PC-9 (cell line): Measurements from ENCODE around the gene KLC4. TPM values are rescaled to one million over a fixed set of nuclear protein-coding genes. Genes with fewer than 3 reads are reported as not detected.

Experiments used
- BruUV-seq: library from RNA; stranded (reverse); fragments of 400-500 nt; replicated peaks from 2 replicates; lab custom pipeline; 2021; lab: Mats Ljungman, UMichigan
- CTCF ChIA-PET: fragments of 300-600 bp; sonication (Branson Sonifier 250); formaldehyde crosslinking; loops from one replicate; lab custom pipeline; 2022; ENCODE audit warnings: antibody characterized with exemption; lab: Charles Lee
- POLR2A ChIA-PET: fragments of 300-600 bp; sonication (Branson Sonifier 250); formaldehyde crosslinking; loops from one replicate; lab custom pipeline; 2022; ENCODE audit warnings: antibody characterized with exemption; ENCODE audit not compliant: unreplicated experiment; lab: Charles Lee
- DNase-seq, 2 experiments: peaks; one replicate each; pipeline versions ENCODE4 v3.0.0 to v3.0.0-alpha.2; 2015 to 2022; ENCODE audit warnings: mixed read lengths in 1 of 2
- H2AFZ ChIP-seq: fragments of 200-600 bp; sonication (generic); 2 replicates; pipeline ENCODE4 v1.8.1; 2017; ENCODE audit warnings: antibody characterized with exemption
- H3F3A ChIP-seq: fragments of 200-600 bp; sonication (generic); 2 replicates; pipeline ENCODE4 v1.8.1; 2017; ENCODE audit warnings: antibody characterized with exemption, mild to moderate bottlenecking, low read depth; ENCODE audit not compliant: insufficient read depth
- H3K27ac ChIP-seq: fragments of 200-600 bp; sonication (generic); 2 replicates; pipeline ENCODE4 v1.6.1; 2016; ENCODE audit warnings: mixed run types
- H3K27me3 ChIP-seq: fragments of 200-600 bp; sonication (generic); 2 replicates; pipeline ENCODE4 v1.6.1; 2016; ENCODE audit warnings: low read depth, mixed run types; ENCODE audit not compliant: insufficient read depth
- H3K36me3 ChIP-seq: fragments of 200-600 bp; sonication (generic); 2 replicates; pipeline ENCODE4 v1.6.1; 2016; ENCODE audit warnings: low read depth, mixed run types
- H3K4me1 ChIP-seq: fragments of 200-600 bp; sonication (generic); replicated peaks from 2 replicates; pipeline ENCODE4 v1.6.1; 2016; ENCODE audit warnings: mixed run types; ENCODE audit not compliant: insufficient read depth
- H3K4me2 ChIP-seq: fragments of 200-600 bp; sonication (generic); 2 replicates; pipeline ENCODE4 v1.6.1; 2017; ENCODE audit warnings: mixed run types
- H3K4me3 ChIP-seq: fragments of 200-600 bp; sonication (generic); 2 replicates; pipeline ENCODE4 v1.6.1; 2016; ENCODE audit warnings: mixed run types
- H3K79me2 ChIP-seq: fragments of 200-600 bp; sonication (generic); 2 replicates; pipeline ENCODE4 v1.6.1; 2017; ENCODE audit warnings: low read depth, mixed run types
- H3K9me2 ChIP-seq: fragments of 200-600 bp; sonication (generic); 2 replicates; pipeline ENCODE4 v1.8.1; 2017; ENCODE audit warnings: mild to moderate bottlenecking; ENCODE audit not compliant: insufficient read depth
- H3K9me3 ChIP-seq: fragments of 200-600 bp; sonication (generic); 2 replicates; pipeline ENCODE4 v1.8.1; 2016; ENCODE audit warnings: low read depth; ENCODE audit not compliant: insufficient read depth
- H4K20me1 ChIP-seq: fragments of 200-600 bp; sonication (generic); 2 replicates; pipeline ENCODE4 v1.8.1; 2017; ENCODE audit not compliant: insufficient read depth
- EZH2 ChIP-seq: fragments of 200-600 bp; sonication (generic); IDR thresholded peaks from 2 replicates; pipeline ENCODE4 v1.8.0; 2017; ENCODE audit warnings: antibody characterized with exemption, low read depth
- intact Hi-C: fragments of 100-400 bp; cut with micrococcal nuclease; formaldehyde crosslinking; loops from one replicate; pipeline ENCODE4 v1.10.0; 2022; ENCODE audit not compliant: unreplicated experiment
- total RNA-seq: library from RNA; stranded (reverse); gene quantifications from 2 replicates; pipeline ENCODE4 v1.2.3, GENCODE V29; 2021
- TF ChIP-seq, protein P1 (sequence below): fragments of 200-600 bp; sonication (generic); conservative IDR thresholded peaks from 2 replicates; pipeline ENCODE4 v1.6.1; 2017; ENCODE audit warnings: mixed run types, antibody characterized with exemption, mild to moderate bottlenecking, moderate library complexity

Gene KLC4
- total RNA-seq, 1 experiment from 2014 or later, result 46.2 TPM

DNA sequence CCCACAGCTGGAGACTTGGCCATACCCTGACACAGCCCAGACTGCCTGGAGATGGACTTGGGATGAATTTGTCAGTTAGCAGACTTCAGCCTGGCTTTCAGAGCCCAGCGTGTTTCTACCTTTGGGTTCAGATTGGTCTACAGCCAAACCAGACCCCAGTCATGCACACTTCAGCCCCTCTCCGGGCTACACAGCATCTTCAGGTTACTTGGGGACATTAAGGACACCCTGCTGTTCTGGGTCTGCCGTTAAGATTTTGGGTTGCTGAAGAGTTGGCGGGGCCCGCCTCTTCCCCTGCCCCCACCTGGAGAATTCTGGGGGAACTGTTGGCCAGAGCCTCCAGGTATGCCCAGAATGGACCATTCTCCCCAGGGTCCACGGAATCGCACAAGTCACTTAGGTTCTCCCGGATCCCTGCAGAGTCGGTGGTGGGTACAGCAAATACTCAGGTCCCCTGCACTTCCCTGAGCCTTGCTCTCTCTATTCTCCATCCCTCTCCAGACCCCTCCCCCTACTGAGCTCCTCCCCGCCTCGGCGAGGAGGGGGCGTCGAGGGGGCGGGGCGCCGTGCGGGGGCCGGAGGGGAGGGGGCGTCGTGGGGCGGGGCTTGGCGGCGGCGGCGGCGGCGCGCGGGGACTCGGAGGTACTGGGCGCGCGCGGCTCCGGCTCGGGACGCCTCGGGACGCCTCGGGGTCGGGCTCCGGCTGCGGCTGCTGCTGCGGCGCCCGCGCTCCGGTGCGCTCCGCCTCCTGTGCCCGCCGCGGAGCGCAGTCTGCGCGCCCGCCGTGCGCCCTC, 16.4 kb downstream of the KLC4 start, which contains the start of gene PTK7:
Gene PTK7, plus strand, starts transcription at position 645 of the 794 bp plus-strand sequence. CDS start 175 bp downstream, outside the sequence.
- intact Hi-C loops, result loop anchor here (2.0 kb wide), 2 partner anchors 21 to 45 kb away; no protein-coding TSS in a partner anchor
- Histone ChIP-seq H2AFZ (peak within 1 kb of the TSS; percentile 100), H3K9me3 (no peaks in the 10 kb centered on the region), H3K36me3 (no peaks in the 10 kb centered on the region), H3K4me1 (peaks cover 13% of the 10 kb centered on the region), H3K4me2 (peak within 1 kb of the TSS; percentile 89), H4K20me1 (no peaks in the 10 kb centered on the region; the same call in 1 of the 2 replicates), H3K79me2 (peaks cover 41% of the 10 kb centered on the region), H3F3A (peaks cover 14% of the 10 kb centered on the region), H3K4me3 (peak within 1 kb of the TSS; percentile 100), H3K27me3 (no peaks in the 10 kb centered on the region), H3K9me2 (no peaks in the 10 kb centered on the region), H3K27ac (0 out of 2 replicates have a peak within 1 kb of the TSS, but pooled peaks have one; percentile 32)
- BruUV-seq, result TSS peak; percentile 21
- no peak for TF ChIP-seq EZH2
- TF ChIP-seq, protein P1, sequence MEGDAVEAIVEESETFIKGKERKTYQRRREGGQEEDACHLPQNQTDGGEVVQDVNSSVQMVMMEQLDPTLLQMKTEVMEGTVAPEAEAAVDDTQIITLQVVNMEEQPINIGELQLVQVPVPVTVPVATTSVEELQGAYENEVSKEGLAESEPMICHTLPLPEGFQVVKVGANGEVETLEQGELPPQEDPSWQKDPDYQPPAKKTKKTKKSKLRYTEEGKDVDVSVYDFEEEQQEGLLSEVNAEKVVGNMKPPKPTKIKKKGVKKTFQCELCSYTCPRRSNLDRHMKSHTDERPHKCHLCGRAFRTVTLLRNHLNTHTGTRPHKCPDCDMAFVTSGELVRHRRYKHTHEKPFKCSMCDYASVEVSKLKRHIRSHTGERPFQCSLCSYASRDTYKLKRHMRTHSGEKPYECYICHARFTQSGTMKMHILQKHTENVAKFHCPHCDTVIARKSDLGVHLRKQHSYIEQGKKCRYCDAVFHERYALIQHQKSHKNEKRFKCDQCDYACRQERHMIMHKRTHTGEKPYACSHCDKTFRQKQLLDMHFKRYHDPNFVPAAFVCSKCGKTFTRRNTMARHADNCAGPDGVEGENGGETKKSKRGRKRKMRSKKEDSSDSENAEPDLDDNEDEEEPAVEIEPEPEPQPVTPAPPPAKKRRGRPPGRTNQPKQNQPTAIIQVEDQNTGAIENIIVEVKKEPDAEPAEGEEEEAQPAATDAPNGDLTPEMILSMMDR, result no peak
- DNase-seq, result peak in 1 of 2 experiments; percentile 73
- ChIA-PET POLR2A (interaction anchor here (0.6 to 1.0 kb wide), 12 partner anchors 9 to 988 kb away, joined by 3 to 22 read pairs (median 8); partner anchors contain the start of genes BICRAL, KLC4 and MRPL2), CTCF (interaction anchor here (0.6 to 0.7 kb wide), 4 partner anchors 10 to 495 kb away, joined by 3 to 14 read pairs (median 4); no protein-coding TSS in a partner anchor)

DNA sequence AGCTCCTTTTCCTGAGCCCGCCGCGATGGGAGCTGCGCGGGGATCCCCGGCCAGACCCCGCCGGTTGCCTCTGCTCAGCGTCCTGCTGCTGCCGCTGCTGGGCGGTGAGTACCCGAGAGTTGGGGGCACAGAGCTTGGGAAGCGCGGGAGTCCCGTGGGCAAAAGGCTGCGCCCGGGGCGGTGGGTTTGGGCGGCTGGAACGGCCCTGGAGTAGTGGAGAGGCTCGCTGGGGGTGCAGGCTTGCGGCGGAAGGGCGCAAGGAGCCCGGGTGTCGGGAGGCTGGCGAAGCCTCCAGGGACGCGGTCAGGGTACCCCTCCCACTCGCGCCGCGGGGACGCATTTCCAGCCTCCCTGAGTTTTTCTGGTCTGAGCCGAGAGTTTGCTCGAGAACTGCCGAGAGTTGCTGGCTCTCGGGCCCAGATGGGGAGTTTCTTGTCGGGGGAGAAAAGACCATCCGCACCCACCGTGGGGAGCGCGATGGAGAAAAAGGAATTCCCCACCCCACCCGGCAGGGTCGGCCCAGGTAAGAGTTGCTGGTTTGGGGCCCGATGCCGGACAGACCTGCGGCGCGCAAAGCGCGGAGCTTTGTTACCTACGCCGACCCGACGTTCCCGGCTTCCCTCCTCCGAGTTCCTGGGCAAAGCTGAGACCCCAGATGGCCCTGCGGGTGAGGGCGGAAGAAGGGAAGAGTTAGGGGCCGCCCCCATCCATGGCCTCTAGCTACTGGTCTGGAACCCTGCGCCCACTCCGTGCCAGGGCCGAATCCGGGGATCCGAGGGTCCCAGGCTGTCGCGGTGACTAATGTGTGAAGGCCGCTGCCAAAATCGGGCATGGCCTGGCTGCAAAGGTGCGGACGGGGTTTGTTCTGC, 17.3 kb downstream of the KLC4 start:
- TSS peak; percentile 80 for BruUV-seq
- Histone ChIP-seq H3K4me2 (peak overlapping the region; percentile 89), H4K20me1 (no peaks in the 10 kb centered on the region; the same call in 1 of the 2 replicates), H3K27me3 (no peaks in the 10 kb centered on the region), H3K36me3 (no peaks in the 10 kb centered on the region), H3K9me2 (no peaks in the 10 kb centered on the region), H3K79me2 (peaks cover 50% of the 10 kb centered on the region), H3K4me3 (peak overlapping the region; percentile 100), H3K27ac (0 out of 2 replicates have a peak overlapping the region, but pooled peaks have one; percentile 32), H3K9me3 (no peaks in the 10 kb centered on the region), H2AFZ (peak overlapping the region; percentile 100), H3F3A (peaks cover 14% of the 10 kb centered on the region), H3K4me1 (peaks cover 13% of the 10 kb centered on the region)
- POLR2A ChIA-PET, result interaction anchor here (0.6 to 1.1 kb wide), 4 partner anchors 16 to 36 kb away, joined by 3 to 10 read pairs (median 6); no protein-coding TSS in a partner anchor
- intact Hi-C loops, result loop anchor here (2.0 kb wide), 2 partner anchors 20 to 44 kb away; no protein-coding TSS in a partner anchor
- TF ChIP-seq EZH2, result no peak
- TF ChIP-seq, protein P1, result no peak
- CTCF ChIA-PET, result interaction anchor here (0.6 kb wide), 1 partner anchor 21 kb away, joined by 3 read pairs; no protein-coding TSS in a partner anchor
- DNase-seq, result peak; percentile 37 to 47
